ENCODE results near the gene LPP.

LPP gene

GRCh38 chr3:188539631-188540194 lies 385.8 kb downstream of the LPP start:
- no peak overlapping the region for H3K4me3 ChIP-seq (ENCODE audit: control insufficient read depth, low read depth, low read length)
- TF ChIP-seq, protein P1, sequence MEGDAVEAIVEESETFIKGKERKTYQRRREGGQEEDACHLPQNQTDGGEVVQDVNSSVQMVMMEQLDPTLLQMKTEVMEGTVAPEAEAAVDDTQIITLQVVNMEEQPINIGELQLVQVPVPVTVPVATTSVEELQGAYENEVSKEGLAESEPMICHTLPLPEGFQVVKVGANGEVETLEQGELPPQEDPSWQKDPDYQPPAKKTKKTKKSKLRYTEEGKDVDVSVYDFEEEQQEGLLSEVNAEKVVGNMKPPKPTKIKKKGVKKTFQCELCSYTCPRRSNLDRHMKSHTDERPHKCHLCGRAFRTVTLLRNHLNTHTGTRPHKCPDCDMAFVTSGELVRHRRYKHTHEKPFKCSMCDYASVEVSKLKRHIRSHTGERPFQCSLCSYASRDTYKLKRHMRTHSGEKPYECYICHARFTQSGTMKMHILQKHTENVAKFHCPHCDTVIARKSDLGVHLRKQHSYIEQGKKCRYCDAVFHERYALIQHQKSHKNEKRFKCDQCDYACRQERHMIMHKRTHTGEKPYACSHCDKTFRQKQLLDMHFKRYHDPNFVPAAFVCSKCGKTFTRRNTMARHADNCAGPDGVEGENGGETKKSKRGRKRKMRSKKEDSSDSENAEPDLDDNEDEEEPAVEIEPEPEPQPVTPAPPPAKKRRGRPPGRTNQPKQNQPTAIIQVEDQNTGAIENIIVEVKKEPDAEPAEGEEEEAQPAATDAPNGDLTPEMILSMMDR (IDR thresholded peaks at IDR 0.05; ENCODE audit: control insufficient read depth, insufficient read depth, low read depth, low read length, missing control alignments): no peak
- DNase-seq (ENCODE audit: low read depth): no peak

- TF ChIP-seq, protein P1 (IDR thresholded peaks at IDR 0.05; ENCODE audit: control insufficient read depth, insufficient read depth, low read depth, low read length, missing control alignments): no peak
- H3K4me3 ChIP-seq (ENCODE audit: control insufficient read depth, low read depth, low read length): no peak overlapping the region
Measured at GRCh38 chr3:188542196-188542595, 388.2 kb downstream of the LPP start.

DNA sequence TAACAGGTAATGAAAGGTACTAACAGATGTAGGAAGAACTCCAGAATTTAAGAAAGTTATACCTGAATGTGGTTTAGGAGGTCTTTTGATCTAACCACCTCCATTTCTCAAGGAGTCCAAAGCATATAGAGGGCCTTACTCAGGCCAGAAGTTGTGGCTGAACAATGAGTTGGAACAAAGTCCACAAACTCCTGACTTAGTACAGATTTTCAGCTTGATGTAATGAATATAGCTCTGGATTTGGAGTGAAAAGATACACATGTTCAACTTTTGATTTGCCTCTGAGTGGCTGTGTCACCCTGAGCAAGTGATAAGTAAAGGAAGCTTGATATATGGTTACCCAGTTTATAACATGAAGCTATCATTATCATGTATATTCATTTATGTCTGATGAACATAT lies 390.1 kb downstream of the LPP start:
- TF ChIP-seq, protein P1 (IDR thresholded peaks at IDR 0.05; ENCODE audit: control insufficient read depth, insufficient read depth, low read depth, low read length, missing control alignments): no peak
- H3K4me3 ChIP-seq (ENCODE audit: control insufficient read depth, low read depth, low read length): no peak overlapping the region
- no peak for DNase-seq (ENCODE audit: low read depth)

More at GRCh38 chr3:188542196-188542595, 388.2 kb downstream of the LPP start:
- no peak for DNase-seq (ENCODE audit: low read depth)

DNA sequence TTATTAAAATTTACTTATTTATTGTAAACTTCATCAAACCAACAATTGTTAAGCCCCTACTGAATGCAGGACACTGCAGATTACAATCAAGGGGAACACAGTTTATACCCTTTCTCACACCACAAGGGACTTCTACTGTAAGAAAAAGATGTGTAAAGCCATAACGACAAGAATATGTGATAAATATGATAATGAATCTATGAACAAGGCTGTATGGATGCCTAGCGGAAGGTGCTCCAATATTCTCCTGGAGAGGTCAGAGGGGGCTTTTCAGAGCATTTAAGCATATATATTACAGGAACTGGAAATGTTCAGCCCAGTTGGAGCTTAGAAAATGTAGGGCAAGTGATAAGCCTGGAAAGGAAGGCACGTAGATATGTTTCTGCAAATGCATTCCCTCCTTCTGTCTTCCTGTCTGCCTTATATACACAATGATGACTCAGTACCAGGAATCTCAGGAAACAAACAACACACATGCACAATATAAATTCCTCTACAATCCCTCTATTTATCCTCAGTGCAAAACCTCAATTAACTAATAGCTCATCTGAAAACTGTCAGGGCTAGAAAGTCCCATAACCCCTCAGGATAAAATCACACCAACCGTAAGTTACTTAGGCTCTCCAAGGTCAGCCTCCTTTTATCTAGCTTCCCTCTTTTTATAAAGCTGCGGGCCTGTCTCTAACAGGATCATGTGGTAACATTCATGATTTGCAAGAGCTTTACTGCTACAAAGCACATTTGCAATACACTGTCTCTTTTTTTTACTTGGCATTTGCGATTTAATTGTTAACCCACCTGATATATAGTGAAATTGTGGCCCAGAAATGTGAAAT lies 393.1 kb downstream of the LPP start:
- TF ChIP-seq, protein P1 (IDR thresholded peaks at IDR 0.05; ENCODE audit: control insufficient read depth, insufficient read depth, low read depth, low read length, missing control alignments): no peak
- DNase-seq (ENCODE audit: low read depth): no peak

DNA sequence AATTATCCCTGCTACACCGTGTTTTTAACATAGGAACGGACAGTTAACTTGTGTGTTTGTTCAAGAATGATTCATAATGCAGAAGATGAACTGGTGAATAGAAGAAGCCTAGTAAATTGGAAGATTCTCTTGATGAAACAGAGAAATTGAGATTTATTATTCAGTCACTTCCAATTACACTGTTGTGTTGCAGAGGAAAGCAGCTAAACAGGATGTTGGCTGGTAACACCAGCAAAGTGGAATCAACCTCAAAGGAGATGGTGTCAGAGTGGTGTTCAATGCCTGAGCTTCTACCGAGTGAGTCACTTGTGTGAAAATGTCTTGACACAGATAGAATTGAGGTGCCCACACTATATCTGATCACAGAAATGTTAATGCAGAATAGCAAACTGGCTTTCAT lies 399.6 kb downstream of the LPP start:
- DNase-seq (ENCODE audit: low read depth): no peak
- H3K4me3 ChIP-seq (ENCODE audit: control insufficient read depth, low read depth, low read length): no peak overlapping the region

More for the DNA sequence above, 393.1 kb downstream of the LPP start:
- no peak overlapping the region for H3K4me3 ChIP-seq (ENCODE audit: control insufficient read depth, low read depth, low read length)

DNA sequence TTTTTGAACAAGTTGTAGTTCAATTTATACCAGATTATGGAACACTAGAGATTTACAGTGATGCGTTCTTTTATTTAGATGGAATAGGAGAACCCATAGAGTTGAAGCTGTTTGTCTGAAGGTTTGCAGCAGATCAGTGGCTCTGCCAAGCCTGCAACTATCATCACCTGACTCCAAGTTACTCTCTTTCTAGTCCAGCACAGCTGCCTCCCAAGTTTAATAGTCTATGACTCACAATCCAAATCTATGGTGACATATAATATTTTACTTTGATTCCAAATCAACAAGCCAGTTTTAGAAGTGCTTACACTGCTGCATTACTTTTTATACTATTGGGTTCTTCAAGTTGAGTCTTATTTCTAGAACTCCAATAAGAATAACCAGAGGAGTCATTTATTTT lies 400.4 kb downstream of the LPP start:
- TF ChIP-seq, protein P1 (IDR thresholded peaks at IDR 0.05; ENCODE audit: control insufficient read depth, insufficient read depth, low read depth, low read length, missing control alignments): no peak
- H3K4me3 ChIP-seq (ENCODE audit: control insufficient read depth, low read depth, low read length): no peak overlapping the region
- DNase-seq (ENCODE audit: low read depth): peak; percentile 34

More for the DNA sequence above, 399.6 kb downstream of the LPP start:
- TF ChIP-seq, protein P1 (IDR thresholded peaks at IDR 0.05; ENCODE audit: control insufficient read depth, insufficient read depth, low read depth, low read length, missing control alignments): no peak

Measured in AG09309 (cell line).